Measurements from ENCODE around the gene SPINT1.
A peak's percentile ranks its signal among the peaks of the same experiment; 100 is the strongest.

Gene SPINT1

GRCh38 chr15:40891138-40891537 is 47.3 kb downstream of the SPINT1 start:
- DNase-seq (ENCODE audit: low read depth in 4 of 4, low spot score in 1 of 4), result no peak

- no peak for DNase-seq (ENCODE audit: low read depth in 4 of 4, low spot score in 1 of 4)
These were observed 48.1 kb downstream of the SPINT1 start for GRCh38 chr15:40891810-40892446.

GRCh38 chr15:40892447-40893012 is 48.7 kb downstream of the SPINT1 start:
- no peak for DNase-seq (ENCODE audit: low read depth in 4 of 4, low spot score in 1 of 4)

GRCh38 chr15:40893019-40893670 is 49.3 kb downstream of the SPINT1 start:
- DNase-seq (ENCODE audit: low read depth in 4 of 4, low spot score in 1 of 4), result no peak

GRCh38 chr15:40893733-40894680 is 50.2 kb downstream of the SPINT1 start, which contains the start of gene VPS18:
VPS18 (plus strand) TSS chr15:40894450; CDS start chr15:40894769, 319 bp downstream.
- DNase-seq (ENCODE audit: low read depth in 4 of 4, low spot score in 1 of 4), result peak; percentile 98 to 100 (median 98)

- DNase-seq (ENCODE audit: low read depth in 4 of 4, low spot score in 1 of 4), result peak in 1 of 4 experiments; percentile 48
These were observed 51.0 kb downstream of the SPINT1 start for GRCh38 chr15:40894681-40895448.

GRCh38 chr15:40899536-40900207 is 55.8 kb downstream of the SPINT1 start:
- DNase-seq (ENCODE audit: low read depth in 4 of 4, low spot score in 1 of 4), result no peak

GRCh38 chr15:40900256-40901052 is 56.6 kb downstream of the SPINT1 start:
- DNase-seq (ENCODE audit: low read depth in 4 of 4, low spot score in 1 of 4), result no peak

- DNase-seq (ENCODE audit: low read depth in 4 of 4, low spot score in 1 of 4), result no peak
These were observed 57.2 kb downstream of the SPINT1 start for GRCh38 chr15:40901053-40901443.

- no peak for DNase-seq (ENCODE audit: low read depth in 4 of 4, low spot score in 1 of 4)
These were observed 59.0 kb downstream of the SPINT1 start for GRCh38 chr15:40902605-40903561.

GRCh38 chr15:40904552-40905201 is 60.8 kb downstream of the SPINT1 start:
- no peak for DNase-seq (ENCODE audit: low read depth in 4 of 4, low spot score in 1 of 4)

- peak; percentile 55 to 80 (median 67) for DNase-seq (ENCODE audit: low read depth in 4 of 4, low spot score in 1 of 4)
These were observed 62.5 kb downstream of the SPINT1 start for GRCh38 chr15:40906091-40906990.

- peak in 1 of 4 experiments; percentile 42 for DNase-seq (ENCODE audit: low read depth in 4 of 4, low spot score in 1 of 4)
These were observed 63.3 kb downstream of the SPINT1 start for GRCh38 chr15:40906991-40907802.

Data from stimulated activated CD4-positive, alpha-beta T cell treated with anti-CD3 and anti-CD28 coated beads, Interleukin-1b, Interleukin-23, amount 100 ng/mL, for 24 hours (primary cell).